HL-60/S4 treated with phorbol 12-myristate 13-acetate at 8.2 ng/mL for 4 days and 3 days (cell line): Measurements from ENCODE around the gene NBEAL2.
"Not testable (repeated sequence)": the region's sequence is repeated elsewhere in the genome, so short reads cannot be mapped to it uniquely, and the experiment has no call there.

Experiments used
- in situ Hi-C: fragments of 300-500 bp; cut with MboI; formaldehyde crosslinking; loops from 2 replicates; pipeline ENCODE4 v1.15.0; 2022; ENCODE audit warnings: low sequenced_read_pairs

NBEAL2 gene

DNA sequence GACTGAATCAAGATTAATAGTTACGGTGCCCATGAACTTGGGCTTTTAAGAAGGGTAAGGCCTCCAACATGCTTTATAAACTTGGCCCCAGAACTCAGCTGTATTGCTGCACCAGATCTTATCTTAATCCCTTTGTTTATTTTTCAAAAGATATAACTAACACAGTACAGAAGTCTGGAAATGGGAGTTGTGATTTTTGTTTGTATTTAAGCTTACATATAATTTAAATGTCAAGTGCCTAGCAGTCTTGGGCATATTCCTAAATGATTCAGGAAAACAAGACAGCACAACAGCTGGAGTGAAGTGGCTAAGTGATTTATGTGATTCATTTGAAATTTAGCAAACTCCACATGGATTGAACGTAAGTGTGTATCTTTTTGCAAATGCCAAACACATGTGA lies 56.2 kb downstream of the NBEAL2 start:
- in situ Hi-C loops = no loop called here

DNA sequence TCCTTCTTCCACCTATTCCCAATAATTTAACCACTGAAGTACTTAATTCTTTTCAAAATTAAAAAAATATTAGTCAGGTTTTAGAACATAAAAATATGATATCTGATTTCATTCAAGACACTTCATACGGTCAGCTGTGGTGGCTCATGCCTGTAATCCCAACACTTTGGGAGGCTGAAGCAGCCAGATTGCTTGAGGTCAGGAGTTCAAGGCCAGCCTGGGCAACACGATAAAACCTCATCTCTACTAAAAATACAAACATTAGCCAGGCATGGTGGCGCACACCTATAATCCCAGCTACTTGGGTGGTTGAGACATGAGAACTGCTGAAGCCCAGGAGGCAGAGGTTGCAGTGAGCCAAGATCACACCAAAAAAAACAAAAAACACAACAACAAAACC lies 56.7 kb downstream of the NBEAL2 start:
- in situ Hi-C loops = no loop called here

DNA sequence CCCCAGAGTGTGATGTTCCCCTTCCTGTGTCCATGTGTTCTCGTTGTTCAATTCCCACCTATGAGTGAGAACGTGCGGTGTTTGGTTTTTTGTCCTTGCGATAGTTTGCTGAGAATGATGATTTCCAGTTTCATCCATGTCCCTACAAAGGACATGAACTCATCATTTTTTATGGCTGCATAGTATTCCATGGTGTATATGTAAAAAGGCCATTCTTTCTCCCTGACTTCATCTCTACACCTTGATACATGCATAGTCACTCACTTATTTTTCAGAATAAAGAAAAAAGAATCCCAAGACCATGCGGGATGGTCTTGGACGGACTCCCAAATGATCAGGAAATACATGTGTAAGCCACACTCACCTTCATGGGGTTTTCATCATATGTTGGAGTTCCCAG lies 57.8 kb downstream of the NBEAL2 start:
- in situ Hi-C loops = not testable (repeated sequence)

DNA sequence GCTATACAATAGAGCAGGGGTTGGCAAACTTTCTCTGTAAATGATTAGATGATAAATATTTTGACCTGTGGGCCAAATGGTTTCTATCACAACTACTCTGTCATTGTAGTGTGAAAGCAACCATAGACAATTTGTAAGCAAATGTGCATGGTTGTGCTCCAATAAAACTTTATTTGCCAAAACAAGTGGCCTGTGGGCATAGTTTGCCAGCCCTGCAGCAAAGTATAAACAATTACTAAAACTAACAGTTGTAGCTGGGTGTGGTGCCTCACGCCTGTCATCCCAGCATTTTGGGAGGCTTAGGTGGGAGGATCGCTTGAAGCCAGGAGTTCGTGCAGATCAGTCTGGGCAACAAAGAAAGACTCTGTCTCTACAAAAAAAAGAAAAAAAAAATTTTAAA lies 61.6 kb downstream of the NBEAL2 start:
- in situ Hi-C loops = no loop called here

DNA sequence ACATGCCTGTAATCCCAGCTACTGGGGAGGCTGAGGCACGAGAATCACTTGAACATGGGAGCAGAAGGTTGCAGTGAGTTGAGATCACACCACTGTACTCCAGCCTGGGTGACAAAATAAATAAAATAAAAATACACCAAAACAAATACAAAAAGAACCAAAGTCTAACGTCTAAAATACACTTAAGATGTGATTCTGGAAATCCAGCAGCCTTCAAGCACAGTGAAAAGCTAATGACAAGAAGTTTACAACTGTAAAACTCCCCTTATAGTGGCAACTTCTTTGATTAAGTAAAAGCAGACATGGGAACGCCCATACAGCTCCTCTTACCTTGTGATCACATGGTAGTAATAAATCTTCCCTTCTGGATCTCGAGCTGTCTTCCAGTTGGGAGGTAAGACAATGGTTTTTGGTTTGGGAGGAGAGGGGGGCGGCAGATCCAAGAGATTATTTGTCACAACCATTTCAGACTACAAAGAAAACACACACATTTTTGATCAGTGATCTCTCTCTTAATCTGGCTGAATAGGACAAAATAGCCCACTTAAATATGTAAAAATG lies 62.8 kb downstream of the NBEAL2 start:
- in situ Hi-C loops = no loop called here

DNA sequence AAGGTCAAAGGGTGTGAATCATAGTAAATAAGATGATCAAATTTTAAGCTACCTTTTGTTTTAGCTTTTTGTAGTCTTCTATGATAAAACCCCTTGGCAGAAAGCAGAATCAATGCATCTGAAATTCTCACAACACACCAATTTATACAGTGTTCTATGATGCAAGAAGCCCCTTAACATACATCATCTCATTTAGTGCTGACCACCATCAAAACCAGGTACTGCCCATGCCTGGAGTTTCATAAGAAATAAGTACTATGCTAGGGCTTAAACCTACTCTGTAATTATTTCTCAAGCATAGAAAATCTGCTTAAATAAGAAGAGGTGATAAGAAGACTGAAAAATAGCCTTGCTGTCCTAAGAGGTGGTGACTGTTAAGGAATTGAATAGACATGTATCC lies 67.6 kb downstream of the NBEAL2 start:
- in situ Hi-C loops = no loop called here

DNA sequence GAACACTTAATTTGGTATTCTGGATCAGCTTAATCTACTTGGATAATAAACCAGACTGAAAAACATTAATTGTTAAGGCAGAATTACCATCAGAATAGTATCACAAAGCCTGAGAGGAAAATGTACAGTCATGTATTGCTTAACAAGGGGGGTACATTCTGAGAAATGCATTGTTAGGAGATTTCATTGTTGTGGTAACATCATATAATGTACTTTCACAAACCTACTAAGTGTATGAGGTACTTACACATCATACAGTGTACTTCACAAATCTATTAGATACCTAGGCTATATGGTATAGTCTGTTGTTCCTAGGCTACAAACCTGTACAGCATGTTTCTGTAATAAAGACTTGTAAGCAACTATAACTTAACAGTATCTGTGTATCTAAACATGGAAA lies 68.2 kb downstream of the NBEAL2 start:
- in situ Hi-C loops = no loop called here

DNA sequence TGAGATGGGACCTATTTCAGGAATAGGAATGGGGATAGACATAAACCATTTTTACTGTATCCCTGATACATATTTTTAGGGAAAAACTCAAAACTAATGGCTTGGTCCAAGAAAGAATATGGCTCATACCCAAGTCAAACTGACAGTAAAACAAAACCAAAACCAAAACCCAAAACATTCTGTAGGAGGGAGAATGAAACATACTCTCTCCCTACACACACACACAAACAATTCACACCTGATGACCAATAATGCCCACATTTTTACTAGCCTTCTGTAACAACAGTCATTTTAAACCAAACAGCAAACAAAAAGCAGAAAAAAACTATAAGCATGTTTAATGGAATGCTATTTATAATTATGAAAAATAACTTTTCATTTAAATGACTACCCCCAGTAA lies 74.9 kb downstream of the NBEAL2 start:
- in situ Hi-C loops = no loop called here

DNA sequence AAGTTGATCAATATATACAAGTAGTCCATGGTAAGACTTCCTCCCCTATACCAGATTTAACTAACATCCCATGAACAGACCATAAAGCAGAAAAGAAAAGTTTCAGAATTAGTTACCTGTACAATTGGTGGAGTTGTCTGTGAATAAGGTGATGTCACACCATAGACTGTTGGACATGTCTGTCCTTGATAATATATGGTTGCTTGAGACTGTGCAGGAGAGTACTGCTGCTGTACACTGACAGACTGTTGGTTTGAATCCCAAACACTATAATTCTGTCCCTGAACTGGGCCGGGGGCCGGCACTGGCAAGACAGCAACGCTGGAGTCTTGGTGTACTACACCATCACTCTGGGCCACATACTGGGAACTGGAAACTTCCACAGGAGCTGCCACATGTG lies 77.2 kb downstream of the NBEAL2 start:
- in situ Hi-C loops = no loop called here

DNA sequence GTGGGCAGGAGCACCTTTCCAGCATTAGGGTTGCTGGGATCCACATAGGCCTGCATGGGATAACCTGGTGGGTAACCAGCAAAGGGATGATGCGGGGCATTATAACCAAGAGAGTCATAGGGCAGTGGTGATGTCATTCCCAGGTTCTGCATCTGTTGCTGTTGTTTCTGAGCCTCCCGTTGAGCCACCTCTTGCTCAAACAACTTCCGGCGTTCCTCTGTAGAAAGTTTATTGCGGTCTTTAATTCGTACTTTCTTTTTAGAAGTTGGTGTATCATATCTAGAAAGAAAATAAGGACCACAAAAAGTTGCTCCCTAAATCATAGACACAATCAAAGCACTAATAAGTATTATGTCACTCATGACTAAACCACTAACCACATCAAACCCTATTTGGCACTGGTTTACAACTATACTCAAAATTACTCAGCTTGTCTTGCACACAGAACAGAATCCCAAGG lies 77.8 kb downstream of the NBEAL2 start:
- in situ Hi-C loops = no loop called here
